ENCODE measurements around the gene EFNA4. TPM values are rescaled to one million over a fixed set of nuclear protein-coding genes. Genes with fewer than 3 reads are reported as not detected.

EFNA4 gene
- total RNA-seq, 1 experiment from 2014 or later, result 17.0 TPM

- no TSS peak for BruUV-seq (replicated peaks)
- peaks cover 47% of the 10 kb centered on the region for H3K4me1 ChIP-seq (ENCODE audit: insufficient read depth, low read length, poor library complexity, severe bottlenecking)
- no peak overlapping the region for H3K27ac ChIP-seq (ENCODE audit: low read depth, low read length, poor library complexity, severe bottlenecking)
- peak; percentile 71 for DNase-seq (ENCODE audit: low spot score)
- ChIA-PET POLR2A (ENCODE audit: low non-redundant PET) (no interaction called here), CTCF (interaction anchor here (0.6 to 2.1 kb wide), 8 partner anchors 13 to 865 kb away, joined by 3 to 35 read pairs (median 4); partner anchors contain the start of genes EFNA4, KRTCAP2 and SLC50A1)
- no peaks in the 10 kb centered on the region for H3K36me3 ChIP-seq (ENCODE audit: insufficient read depth, low read length, poor library complexity, severe bottlenecking)
- peak overlapping the region; percentile 69 for H3K4me3 ChIP-seq (ENCODE audit: low read depth, low read length, poor library complexity, severe bottlenecking)
- TF ChIP-seq CTCF (conservative IDR thresholded peaks at IDR 0.05; ENCODE audit: low read depth, low read length) (peak; percentile 39), EZH2 (IDR thresholded peaks at IDR 0.05; ENCODE audit: borderline replicate concordance, low read depth, low read length, poor library complexity, severe bottlenecking) (no peak)
- intact Hi-C loops (cut with micrococcal nuclease; ENCODE audit: unreplicated experiment), result loop anchor here (1.0 to 5.0 kb wide), 2 partner anchors 21 to 82 kb away; partner anchors contain the start of genes EFNA4 and ZBTB7B
- H3K9me3 ChIP-seq (ENCODE audit: low read depth, low read length, poor library complexity, severe bottlenecking), result no peaks in the 10 kb centered on the region
- H3K27me3 ChIP-seq (replicated peaks; ENCODE audit: insufficient read depth, low read depth, low read length, poor library complexity), result peaks cover 23% of the 10 kb centered on the region
Observed at GRCh38 chr1:155083865-155084721, 20.6 kb downstream of the EFNA4 start.

GRCh38 chr1:155084722-155085503 is 21.4 kb downstream of the EFNA4 start:
- Histone ChIP-seq H3K9me3 (ENCODE audit: low read depth, low read length, poor library complexity, severe bottlenecking) (no peaks in the 10 kb centered on the region), H3K27me3 (replicated peaks; ENCODE audit: insufficient read depth, low read depth, low read length, poor library complexity) (peaks cover 22% of the 10 kb centered on the region), H3K4me3 (ENCODE audit: low read depth, low read length, poor library complexity, severe bottlenecking) (peak overlapping the region; percentile 69), H3K36me3 (ENCODE audit: insufficient read depth, low read length, poor library complexity, severe bottlenecking) (no peaks in the 10 kb centered on the region), H3K27ac (ENCODE audit: low read depth, low read length, poor library complexity, severe bottlenecking) (peak overlapping the region; percentile 66), H3K4me1 (ENCODE audit: insufficient read depth, low read length, poor library complexity, severe bottlenecking) (peaks cover 42% of the 10 kb centered on the region)
- DNase-seq (ENCODE audit: low spot score), result peak; percentile 99
- intact Hi-C loops (cut with micrococcal nuclease; ENCODE audit: unreplicated experiment), result loop anchor here (1.0 to 5.0 kb wide), 2 partner anchors 22 to 83 kb away; partner anchors contain the start of genes EFNA4 and ZBTB7B
- no TSS peak for BruUV-seq (replicated peaks)
- CTCF ChIA-PET, result interaction anchor here (0.6 to 2.1 kb wide), 17 partner anchors 9 to 866 kb away, joined by 3 to 35 read pairs (median 3); partner anchors contain the start of genes EFNA4, KRTCAP2 and SLC50A1
- TF ChIP-seq EZH2 (IDR thresholded peaks at IDR 0.05; ENCODE audit: borderline replicate concordance, low read depth, low read length, poor library complexity, severe bottlenecking), result no peak
- peak; percentile 95 for TF ChIP-seq CTCF (conservative IDR thresholded peaks at IDR 0.05; ENCODE audit: low read depth, low read length)
- POLR2A ChIA-PET (ENCODE audit: low non-redundant PET), result interaction anchor here (0.6 kb wide), 1 partner anchor 69 kb away, joined by 4 read pairs; no protein-coding TSS in a partner anchor

- peaks cover 35% of the 10 kb centered on the region for H3K4me1 ChIP-seq (ENCODE audit: insufficient read depth, low read length, poor library complexity, severe bottlenecking)
- H3K27me3 ChIP-seq (replicated peaks; ENCODE audit: insufficient read depth, low read depth, low read length, poor library complexity), result peaks cover 17% of the 10 kb centered on the region
- H3K27ac ChIP-seq (ENCODE audit: low read depth, low read length, poor library complexity, severe bottlenecking), result peak overlapping the region; percentile 66
- no TSS peak for BruUV-seq (replicated peaks)
- no peak for DNase-seq (ENCODE audit: low spot score)
- H3K9me3 ChIP-seq (ENCODE audit: low read depth, low read length, poor library complexity, severe bottlenecking), result no peaks in the 10 kb centered on the region
- ChIA-PET CTCF (interaction anchor here (0.6 to 2.1 kb wide), 9 partner anchors 12 to 325 kb away, joined by 3 to 35 read pairs (median 5); partner anchors contain the start of genes EFNA4, KRTCAP2 and SLC50A1), POLR2A (ENCODE audit: low non-redundant PET) (interaction anchor here (0.5 to 0.6 kb wide), 2 partner anchors 70 to 123 kb away, joined by 4 read pairs; no protein-coding TSS in a partner anchor)
- peak overlapping the region; percentile 69 for H3K4me3 ChIP-seq (ENCODE audit: low read depth, low read length, poor library complexity, severe bottlenecking)
- H3K36me3 ChIP-seq (ENCODE audit: insufficient read depth, low read length, poor library complexity, severe bottlenecking), result no peaks in the 10 kb centered on the region
- no peak for TF ChIP-seq EZH2 (IDR thresholded peaks at IDR 0.05; ENCODE audit: borderline replicate concordance, low read depth, low read length, poor library complexity, severe bottlenecking)
- no peak for TF ChIP-seq CTCF (conservative IDR thresholded peaks at IDR 0.05; ENCODE audit: low read depth, low read length)
- intact Hi-C loops (cut with micrococcal nuclease; ENCODE audit: unreplicated experiment), result no loop called here
Observed at GRCh38 chr1:155085504-155086127, 22.1 kb downstream of the EFNA4 start.
